Measurements from ENCODE around the gene SPTSSA.
A peak's percentile ranks its signal among the peaks of the same experiment; 100 is the strongest.
"Not testable (repeated sequence)": the region's sequence is repeated elsewhere in the genome, so short reads cannot be mapped to it uniquely, and the experiment has no call there.

The SPTSSA gene

GRCh38 chr14:34496679-34497513 lies 34.9 kb upstream of the SPTSSA start:
- Histone ChIP-seq H3K4me1 (ENCODE audit: control insufficient read depth in 2 of 2, insufficient read depth in 2 of 2, low read length in 2 of 2) (peaks cover 10 to 19% of the 10 kb centered on the region in 2 donors), H3K9me3 (ENCODE audit: control insufficient read depth in 2 of 2, low read length in 2 of 2) (no peaks in the 10 kb centered on the region), H3K27ac (ENCODE audit: low read depth in 2 of 2, low read length in 2 of 2) (peak overlapping the region; percentile 75 to 82), H3K4me3 (ENCODE audit: low read length in 2 of 2) (peak overlapping the region; percentile 41 to 48), H3K36me3 (ENCODE audit: control insufficient read depth in 2 of 2, insufficient read depth in 2 of 2, low read length in 2 of 2) (no peaks in the 10 kb centered on the region), H3K9ac (ENCODE audit: low read depth in 1 of 2, low read length in 2 of 2) (peak overlapping the region; percentile 41 to 44), H3K27me3 (ENCODE audit: control insufficient read depth in 2 of 2, insufficient read depth in 2 of 2, low read length in 2 of 2) (no peaks in the 10 kb centered on the region)

DNA sequence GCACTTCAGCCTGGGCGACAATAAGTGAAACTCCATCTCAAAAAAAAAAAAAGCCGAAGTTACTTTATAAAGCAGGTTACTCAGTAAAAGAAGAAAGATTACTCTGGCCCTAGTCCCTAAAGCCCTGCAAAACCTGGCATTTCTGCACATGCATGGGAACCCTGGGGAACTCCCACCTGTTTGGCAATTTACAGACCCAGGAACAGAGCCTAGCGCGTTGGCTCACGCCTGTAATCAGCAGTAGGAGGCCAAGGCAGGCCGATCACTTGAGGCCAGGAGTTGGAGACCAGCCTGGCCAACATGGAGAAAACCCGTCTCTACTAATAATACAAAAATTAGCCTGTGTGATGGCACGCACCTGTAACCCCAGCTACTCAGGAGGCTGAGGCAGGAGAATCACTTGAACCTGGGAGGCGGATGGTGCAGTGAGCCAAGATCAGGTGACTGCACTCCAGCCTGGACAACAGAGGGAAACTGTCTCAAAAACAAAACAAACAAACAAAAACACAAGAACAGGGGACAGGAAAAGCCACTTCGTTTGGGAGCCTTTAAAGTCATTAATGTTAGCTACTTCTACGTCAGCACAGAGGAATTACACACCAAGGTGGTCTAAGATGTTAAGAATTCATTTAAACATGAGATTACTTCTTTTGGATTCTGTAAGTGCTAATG lies 34.1 kb upstream of the SPTSSA start:
- H3K36me3 ChIP-seq (ENCODE audit: control insufficient read depth in 2 of 2, insufficient read depth in 2 of 2, low read length in 2 of 2): no peaks in the 10 kb centered on the region
- no peak overlapping the region for H3K4me3 ChIP-seq (ENCODE audit: low read length in 2 of 2)
- peaks cover 10 to 19% of the 10 kb centered on the region in 2 donors for H3K4me1 ChIP-seq (ENCODE audit: control insufficient read depth in 2 of 2, insufficient read depth in 2 of 2, low read length in 2 of 2)
- H3K9ac ChIP-seq (ENCODE audit: low read depth in 1 of 2, low read length in 2 of 2): no peak overlapping the region
- peak overlapping the region; percentile 75 to 82 for H3K27ac ChIP-seq (ENCODE audit: low read depth in 2 of 2, low read length in 2 of 2)
- no peaks in the 10 kb centered on the region for H3K27me3 ChIP-seq (ENCODE audit: control insufficient read depth in 2 of 2, insufficient read depth in 2 of 2, low read length in 2 of 2)
- no peaks in the 10 kb centered on the region for H3K9me3 ChIP-seq (ENCODE audit: control insufficient read depth in 2 of 2, low read length in 2 of 2)

GRCh38 chr14:34489324-34489723 lies 27.3 kb upstream of the SPTSSA start:
- no peak overlapping the region for H3K4me3 ChIP-seq (ENCODE audit: low read length in 2 of 2)
- H3K27me3 ChIP-seq (ENCODE audit: control insufficient read depth in 2 of 2, insufficient read depth in 2 of 2, low read length in 2 of 2): no peaks in the 10 kb centered on the region
- H3K9ac ChIP-seq (ENCODE audit: low read depth in 1 of 2, low read length in 2 of 2): no peak overlapping the region
- no peaks in the 10 kb centered on the region for H3K9me3 ChIP-seq (ENCODE audit: control insufficient read depth in 2 of 2, low read length in 2 of 2)
- H3K36me3 ChIP-seq (ENCODE audit: control insufficient read depth in 2 of 2, insufficient read depth in 2 of 2, low read length in 2 of 2): no peaks in the 10 kb centered on the region
- H3K27ac ChIP-seq (ENCODE audit: low read depth in 2 of 2, low read length in 2 of 2): no peak overlapping the region
- H3K4me1 ChIP-seq (ENCODE audit: control insufficient read depth in 2 of 2, insufficient read depth in 2 of 2, low read length in 2 of 2): no peaks in the 10 kb centered on the region

DNA sequence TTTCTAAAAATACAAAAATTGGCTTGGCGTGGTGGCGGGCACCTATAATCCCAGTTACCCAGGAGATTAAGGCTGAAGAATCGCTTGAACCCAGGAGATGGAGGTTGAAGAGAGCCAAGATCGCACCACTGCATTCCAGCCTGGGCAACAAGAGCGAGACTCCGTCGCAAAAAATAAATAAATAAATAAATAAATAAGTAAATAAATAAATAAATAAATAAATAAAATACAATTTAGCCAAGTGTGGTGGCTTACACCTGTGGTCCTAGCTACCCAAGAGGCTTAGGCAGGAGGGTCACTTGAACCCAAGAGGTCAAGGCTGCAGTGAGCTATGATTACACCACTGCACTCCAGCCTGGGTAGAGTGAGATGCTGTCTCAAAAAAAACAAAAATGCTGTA lies 26.5 kb upstream of the SPTSSA start:
- Histone ChIP-seq H3K4me3 (ENCODE audit: low read length in 2 of 2) (no peak overlapping the region), H3K36me3 (ENCODE audit: control insufficient read depth in 2 of 2, insufficient read depth in 2 of 2, low read length in 2 of 2) (no peaks in the 10 kb centered on the region), H3K9me3 (ENCODE audit: control insufficient read depth in 2 of 2, low read length in 2 of 2) (no peaks in the 10 kb centered on the region), H3K27ac (ENCODE audit: low read depth in 2 of 2, low read length in 2 of 2) (no peak overlapping the region), H3K27me3 (ENCODE audit: control insufficient read depth in 2 of 2, insufficient read depth in 2 of 2, low read length in 2 of 2) (no peaks in the 10 kb centered on the region), H3K9ac (ENCODE audit: low read depth in 1 of 2, low read length in 2 of 2) (no peak overlapping the region), H3K4me1 (ENCODE audit: control insufficient read depth in 2 of 2, insufficient read depth in 2 of 2, low read length in 2 of 2) (no peaks in the 10 kb centered on the region)

- Histone ChIP-seq H3K27ac (ENCODE audit: low read depth in 2 of 2, low read length in 2 of 2) (no peak overlapping the region), H3K9me3 (ENCODE audit: control insufficient read depth in 2 of 2, low read length in 2 of 2) (no peaks in the 10 kb centered on the region), H3K9ac (ENCODE audit: low read depth in 1 of 2, low read length in 2 of 2) (no peak overlapping the region), H3K4me3 (ENCODE audit: low read length in 2 of 2) (no peak overlapping the region), H3K27me3 (ENCODE audit: control insufficient read depth in 2 of 2, insufficient read depth in 2 of 2, low read length in 2 of 2) (no peaks in the 10 kb centered on the region), H3K36me3 (ENCODE audit: control insufficient read depth in 2 of 2, insufficient read depth in 2 of 2, low read length in 2 of 2) (no peaks in the 10 kb centered on the region), H3K4me1 (ENCODE audit: control insufficient read depth in 2 of 2, insufficient read depth in 2 of 2, low read length in 2 of 2) (no peaks in the 10 kb centered on the region)
Observed at GRCh38 chr14:34484726-34485125, 22.7 kb upstream of the SPTSSA start.

- no peaks in the 10 kb centered on the region for H3K36me3 ChIP-seq (ENCODE audit: control insufficient read depth in 2 of 2, insufficient read depth in 2 of 2, low read length in 2 of 2)
- no peak overlapping the region for H3K9ac ChIP-seq (ENCODE audit: low read depth in 1 of 2, low read length in 2 of 2)
- no peak overlapping the region for H3K4me3 ChIP-seq (ENCODE audit: low read length in 2 of 2)
- H3K27me3 ChIP-seq (ENCODE audit: control insufficient read depth in 2 of 2, insufficient read depth in 2 of 2, low read length in 2 of 2): no peaks in the 10 kb centered on the region
- no peaks in the 10 kb centered on the region for H3K4me1 ChIP-seq (ENCODE audit: control insufficient read depth in 2 of 2, insufficient read depth in 2 of 2, low read length in 2 of 2)
- H3K9me3 ChIP-seq (ENCODE audit: control insufficient read depth in 2 of 2, low read length in 2 of 2): no peaks in the 10 kb centered on the region
- H3K27ac ChIP-seq (ENCODE audit: low read depth in 2 of 2, low read length in 2 of 2): no peak overlapping the region
Observed at GRCh38 chr14:34482463-34482862, 20.4 kb upstream of the SPTSSA start.

- Histone ChIP-seq H3K4me1 (ENCODE audit: control insufficient read depth in 2 of 2, insufficient read depth in 2 of 2, low read length in 2 of 2) (no peaks in the 10 kb centered on the region), H3K9me3 (ENCODE audit: control insufficient read depth in 2 of 2, low read length in 2 of 2) (no peaks in the 10 kb centered on the region), H3K36me3 (ENCODE audit: control insufficient read depth in 2 of 2, insufficient read depth in 2 of 2, low read length in 2 of 2) (no peaks in the 10 kb centered on the region), H3K27me3 (ENCODE audit: control insufficient read depth in 2 of 2, insufficient read depth in 2 of 2, low read length in 2 of 2) (no peaks in the 10 kb centered on the region), H3K4me3 (ENCODE audit: low read length in 2 of 2) (no peak overlapping the region), H3K9ac (ENCODE audit: low read depth in 1 of 2, low read length in 2 of 2) (no peak overlapping the region), H3K27ac (ENCODE audit: low read depth in 2 of 2, low read length in 2 of 2) (no peak overlapping the region)
Observed at GRCh38 chr14:34479694-34480093, 17.7 kb upstream of the SPTSSA start.

DNA sequence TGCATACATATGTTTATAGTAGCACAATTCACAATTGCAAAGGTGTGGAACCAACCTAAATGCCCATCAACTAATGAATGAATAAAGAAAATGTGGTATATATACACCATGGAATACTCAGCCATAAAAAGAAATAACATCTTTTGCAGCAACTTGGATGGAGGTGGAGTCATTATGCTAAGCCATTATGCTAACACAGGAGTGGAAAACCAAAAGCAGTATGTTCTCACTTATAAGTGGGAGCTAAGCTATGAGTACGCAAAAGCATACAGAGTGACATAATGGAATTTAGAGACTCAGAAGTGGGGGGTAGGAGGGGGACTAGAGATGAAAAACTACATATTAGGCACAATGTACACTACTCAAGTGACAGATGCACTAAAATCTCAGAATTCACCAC lies 16.2 kb upstream of the SPTSSA start:
- Histone ChIP-seq H3K27me3 (ENCODE audit: control insufficient read depth in 2 of 2, insufficient read depth in 2 of 2, low read length in 2 of 2) (no peaks in the 10 kb centered on the region), H3K36me3 (ENCODE audit: control insufficient read depth in 2 of 2, insufficient read depth in 2 of 2, low read length in 2 of 2) (no peaks in the 10 kb centered on the region)

GRCh38 chr14:34476036-34476435 lies 14.0 kb upstream of the SPTSSA start:
- not testable (repeated sequence) for H3K4me3 ChIP-seq (ENCODE audit: low read length in 2 of 2); H3K27me3 ChIP-seq (ENCODE audit: control insufficient read depth in 2 of 2, insufficient read depth in 2 of 2, low read length in 2 of 2); H3K36me3 ChIP-seq (ENCODE audit: control insufficient read depth in 2 of 2, insufficient read depth in 2 of 2, low read length in 2 of 2); H3K4me1 ChIP-seq (ENCODE audit: control insufficient read depth in 2 of 2, insufficient read depth in 2 of 2, low read length in 2 of 2); H3K9ac ChIP-seq (ENCODE audit: low read depth in 1 of 2, low read length in 2 of 2); H3K9me3 ChIP-seq (ENCODE audit: control insufficient read depth in 2 of 2, low read length in 2 of 2); H3K27ac ChIP-seq (ENCODE audit: low read depth in 2 of 2, low read length in 2 of 2)

More for the DNA sequence above, 16.2 kb upstream of the SPTSSA start:
- Histone ChIP-seq H3K4me3 (ENCODE audit: low read length in 2 of 2) (no peak overlapping the region), H3K9me3 (ENCODE audit: control insufficient read depth in 2 of 2, low read length in 2 of 2) (no peaks in the 10 kb centered on the region), H3K4me1 (ENCODE audit: control insufficient read depth in 2 of 2, insufficient read depth in 2 of 2, low read length in 2 of 2) (no peaks in the 10 kb centered on the region), H3K9ac (ENCODE audit: low read depth in 1 of 2, low read length in 2 of 2) (no peak overlapping the region), H3K27ac (ENCODE audit: low read depth in 2 of 2, low read length in 2 of 2) (no peak overlapping the region)

DNA sequence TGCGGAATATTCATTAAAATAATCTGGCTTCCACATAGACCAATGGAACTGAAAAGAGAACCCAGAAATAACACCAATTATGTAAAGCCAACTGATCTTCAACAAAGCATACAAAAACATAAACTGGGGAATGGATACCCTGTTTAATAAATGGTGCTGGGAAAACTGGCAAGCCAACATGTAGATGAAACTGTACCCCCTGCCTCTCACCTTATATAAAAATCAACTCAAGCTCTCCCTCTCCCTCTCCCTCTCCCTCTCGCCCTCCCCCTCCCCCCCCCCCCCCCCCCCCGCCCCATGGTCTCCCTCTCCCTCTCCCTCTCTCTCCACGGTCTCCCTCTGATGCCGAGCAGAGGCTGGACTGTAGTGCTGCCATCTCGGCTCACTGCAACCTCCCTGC lies 13.1 kb upstream of the SPTSSA start:
- Histone ChIP-seq H3K4me1 (ENCODE audit: control insufficient read depth in 2 of 2, insufficient read depth in 2 of 2, low read length in 2 of 2) (no peaks in the 10 kb centered on the region), H3K9ac (ENCODE audit: low read depth in 1 of 2, low read length in 2 of 2) (no peak overlapping the region), H3K4me3 (ENCODE audit: low read length in 2 of 2) (no peak overlapping the region), H3K9me3 (ENCODE audit: control insufficient read depth in 2 of 2, low read length in 2 of 2) (no peaks in the 10 kb centered on the region), H3K27me3 (ENCODE audit: control insufficient read depth in 2 of 2, insufficient read depth in 2 of 2, low read length in 2 of 2) (no peaks in the 10 kb centered on the region), H3K27ac (ENCODE audit: low read depth in 2 of 2, low read length in 2 of 2) (no peak overlapping the region), H3K36me3 (ENCODE audit: control insufficient read depth in 2 of 2, insufficient read depth in 2 of 2, low read length in 2 of 2) (no peaks in the 10 kb centered on the region)

Measured in mucosa of rectum (tissue), 2 donors.